Activated CD4-positive, alpha-beta T cell treated with anti-CD3 and anti-CD28 coated beads for 1 hour (primary cell): Measurements from ENCODE around the gene LGALS9B.
"Not testable (repeated sequence)": the region's sequence is repeated elsewhere in the genome, so short reads cannot be mapped to it uniquely, and the experiment has no call there.

Experiments used
- DNase-seq: peaks from one replicate; pipeline ENCODE4 v3.0.0-alpha.2; 2020

Gene LGALS9B

GRCh38 chr17:20466553-20466952, 786 bp downstream of the LGALS9B start:
- DNase-seq, result not testable (repeated sequence)

DNA sequence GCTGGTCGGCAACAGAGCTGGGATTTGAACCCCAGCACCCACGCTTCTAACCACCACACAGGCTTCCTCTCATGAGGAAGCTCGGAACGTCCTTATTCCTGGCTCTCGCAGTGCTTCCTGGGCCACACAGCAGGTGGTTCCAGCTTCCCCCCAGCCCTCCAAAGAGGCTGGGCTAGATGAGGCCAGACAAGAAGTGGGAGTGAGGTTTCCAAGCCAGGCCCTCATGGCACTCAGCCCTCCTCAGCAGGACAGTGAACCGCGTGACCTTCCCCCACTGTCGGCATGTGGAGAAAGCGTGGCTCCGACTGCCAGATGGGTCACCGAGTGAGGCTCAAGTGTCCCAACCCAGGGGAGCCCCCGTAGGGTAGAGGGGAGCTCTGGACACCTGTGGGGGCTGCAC, 1.8 kb downstream of the LGALS9B start:
- DNase-seq, result not testable (repeated sequence)

DNA sequence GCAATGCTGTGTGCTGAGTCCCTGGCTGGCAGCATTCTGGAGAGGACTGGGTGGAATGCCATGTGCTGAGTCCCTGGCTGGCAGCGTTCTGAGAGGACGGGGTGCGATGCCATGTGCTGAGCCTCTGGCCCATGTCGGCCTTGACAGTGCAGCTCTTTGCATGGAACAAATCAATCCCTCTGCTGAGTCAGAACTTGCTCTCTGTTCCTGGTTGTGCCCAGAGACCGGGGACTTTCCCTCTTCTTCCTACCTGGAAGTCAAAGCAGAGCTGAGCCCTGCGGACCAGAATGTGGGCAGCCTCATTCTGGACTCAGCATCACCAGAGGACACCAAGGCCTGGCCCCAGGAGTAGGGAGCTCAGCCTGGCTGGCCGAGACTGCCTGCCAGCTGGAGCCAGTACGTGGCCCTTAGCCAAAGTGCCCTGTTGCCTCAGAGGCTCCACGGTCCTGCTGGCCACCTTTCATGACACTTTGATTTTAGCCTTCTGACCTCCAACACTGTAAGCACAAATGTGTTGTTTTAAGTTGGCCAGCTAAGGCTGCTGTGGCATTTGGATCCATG, 2.4 kb downstream of the LGALS9B start:
- DNase-seq, result not testable (repeated sequence)

DNA sequence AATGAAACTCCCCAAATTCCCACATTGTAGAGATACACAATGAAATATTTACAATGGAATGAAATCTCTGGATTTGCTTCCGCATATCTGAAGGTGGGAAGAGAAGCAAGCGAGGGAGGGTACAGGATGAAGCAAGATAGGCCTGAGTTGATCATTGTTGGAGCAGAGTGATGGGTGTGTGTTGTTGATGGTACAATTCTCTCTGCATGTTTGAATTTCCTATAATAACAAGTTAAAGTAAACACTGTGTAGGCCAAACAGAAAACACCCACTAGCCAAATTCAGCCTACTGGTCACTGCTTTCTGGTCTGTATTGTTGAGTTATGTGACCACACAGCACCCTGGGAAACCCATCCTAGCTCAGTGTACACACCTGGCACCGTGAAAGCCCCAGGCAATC, 5.2 kb downstream of the LGALS9B start:
- not testable (repeated sequence) for DNase-seq

- DNase-seq, result not testable (repeated sequence)
These were observed 9.4 kb downstream of the LGALS9B start for GRCh38 chr17:20457848-20458381.

DNA sequence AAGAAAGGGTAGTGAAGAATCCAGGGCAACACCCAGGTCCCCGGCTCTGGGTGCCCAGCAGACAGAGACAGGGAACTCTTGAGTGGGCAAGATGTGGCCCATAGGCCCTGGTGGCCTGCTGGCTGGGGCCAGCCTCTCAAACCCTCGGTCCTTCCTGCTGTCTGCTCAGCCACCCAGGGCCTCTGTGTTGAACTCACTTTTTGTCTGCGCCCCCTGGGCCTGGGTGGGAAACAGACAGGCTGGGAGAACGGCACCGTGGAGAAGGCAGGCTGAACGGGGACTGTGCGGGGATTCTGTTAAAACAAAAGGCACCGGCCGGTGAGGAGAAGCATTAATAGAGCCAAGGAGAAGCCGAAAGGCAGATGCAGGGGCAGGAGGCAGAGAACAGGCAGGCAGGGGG, 12.2 kb downstream of the LGALS9B start:
- not testable (repeated sequence) for DNase-seq

DNA sequence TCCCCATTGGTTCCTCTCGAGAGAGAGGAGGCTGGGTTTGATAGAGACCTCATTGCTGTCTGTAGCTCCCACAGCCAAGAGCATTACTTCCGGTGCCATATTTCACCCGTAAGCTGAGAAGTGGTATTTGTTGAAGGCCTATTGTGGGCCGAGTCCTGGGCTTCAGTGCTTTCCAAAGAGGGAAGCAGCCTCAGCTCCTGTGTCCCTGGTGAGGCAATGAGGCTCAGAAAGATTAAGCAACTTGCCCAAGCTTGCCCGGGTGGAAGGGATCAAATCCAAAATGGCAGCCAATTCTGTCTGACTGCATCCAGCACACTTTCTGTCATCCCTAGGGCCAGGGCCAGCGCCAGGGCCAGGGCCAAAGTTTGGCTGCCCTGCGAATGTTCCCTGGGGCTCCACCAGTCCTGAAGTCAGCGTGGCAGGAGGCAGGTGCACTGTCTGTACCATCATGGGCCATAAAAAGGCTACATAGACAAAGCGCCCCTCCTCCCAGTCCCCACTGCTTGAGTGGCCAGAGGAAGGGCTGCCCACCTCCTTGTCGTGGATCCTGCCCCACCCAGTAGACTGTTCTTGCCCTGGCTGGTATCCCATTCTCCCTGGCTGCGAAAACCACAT, 13.4 kb downstream of the LGALS9B start:
- DNase-seq, result not testable (repeated sequence)

GRCh38 chr17:20450852-20451251, 16.5 kb downstream of the LGALS9B start:
- not testable (repeated sequence) for DNase-seq

GRCh38 chr17:20447534-20448321, 19.6 kb downstream of the LGALS9B start:
- DNase-seq, result not testable (repeated sequence)

- not testable (repeated sequence) for DNase-seq
These were observed 20.4 kb downstream of the LGALS9B start for GRCh38 chr17:20446895-20447294.

DNA sequence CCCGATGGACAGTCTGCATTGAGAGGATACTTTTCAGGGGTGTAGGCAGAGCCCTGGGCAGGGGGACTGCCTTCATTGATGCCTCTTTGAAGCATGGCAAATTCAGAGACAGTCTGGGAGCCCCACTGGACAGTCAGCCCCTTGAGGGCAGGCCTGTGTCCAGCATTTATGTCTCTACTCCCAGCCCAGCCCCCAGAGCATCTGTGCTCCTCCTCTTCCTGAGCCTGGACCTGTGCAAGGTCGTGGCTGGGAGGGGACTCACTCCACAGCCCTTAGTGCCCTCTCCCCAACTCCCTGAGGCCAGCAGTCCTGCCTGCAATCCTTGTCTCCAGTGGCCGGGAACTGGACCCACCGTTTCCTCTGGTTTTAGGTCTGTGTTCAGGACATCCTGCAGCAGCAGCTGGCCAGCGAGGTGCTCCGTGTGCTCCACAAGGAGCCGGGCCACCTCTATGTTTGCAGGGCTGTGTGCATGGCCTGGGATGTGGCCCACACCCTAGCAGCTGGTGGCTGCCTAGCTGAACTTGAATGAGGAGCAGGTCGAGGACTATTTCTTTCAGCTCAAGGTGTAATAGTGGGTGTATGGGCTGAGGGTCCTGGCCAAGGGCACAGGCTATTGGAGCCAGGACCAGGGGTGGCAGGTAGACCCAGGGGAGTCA, 22.6 kb downstream of the LGALS9B start:
- DNase-seq, result not testable (repeated sequence)

DNA sequence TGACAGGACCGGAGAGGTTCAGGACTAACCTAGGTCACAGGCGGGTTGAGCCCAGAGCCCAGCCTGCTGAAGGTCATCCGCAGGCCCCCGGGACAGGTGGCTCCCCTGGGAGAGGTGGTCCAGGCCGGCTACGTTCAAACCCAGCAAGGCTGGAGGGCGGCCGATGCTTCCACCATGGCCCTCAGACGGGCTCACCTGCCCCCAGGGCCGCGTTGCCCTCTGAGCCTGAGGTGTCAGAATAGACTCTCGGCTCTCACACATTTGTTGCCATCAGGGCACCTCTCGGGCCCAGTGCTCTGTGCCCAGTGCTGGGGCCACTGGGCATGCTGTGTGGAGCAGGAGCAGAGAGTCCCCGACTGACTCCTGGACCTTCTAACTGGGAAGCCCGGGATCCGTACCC, 23.2 kb downstream of the LGALS9B start:
- DNase-seq, result not testable (repeated sequence)

- DNase-seq, result not testable (repeated sequence)
These were observed 23.7 kb downstream of the LGALS9B start for GRCh38 chr17:20443632-20444031.

GRCh38 chr17:20440665-20441064, 26.7 kb downstream of the LGALS9B start:
- DNase-seq, result not testable (repeated sequence)

GRCh38 chr17:20435166-20435565, 32.2 kb downstream of the LGALS9B start:
- DNase-seq, result not testable (repeated sequence)

- DNase-seq, result not testable (repeated sequence)
These were observed 34.0 kb downstream of the LGALS9B start for GRCh38 chr17:20433382-20433781.

DNA sequence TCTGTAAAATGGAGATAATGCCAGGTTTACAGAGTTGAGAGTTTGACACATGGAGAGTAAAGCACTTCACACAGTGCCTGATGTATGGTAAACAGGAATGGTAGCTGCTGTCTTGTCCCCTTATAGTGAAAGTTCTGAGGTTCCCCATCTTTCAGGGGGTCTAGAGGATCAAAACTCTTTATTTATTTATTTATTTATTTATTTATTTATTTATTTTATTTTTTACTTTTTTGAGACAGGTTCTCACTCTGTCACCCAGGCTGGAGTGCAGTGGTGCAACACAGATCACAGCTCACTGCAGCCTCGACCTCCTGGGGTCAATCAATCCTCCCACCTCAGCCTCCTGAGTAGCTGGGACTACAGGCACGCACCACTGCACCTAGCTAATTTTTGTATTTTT, 40.1 kb downstream of the LGALS9B start:
- DNase-seq, result not testable (repeated sequence)

- not testable (repeated sequence) for DNase-seq
These were observed 44.5 kb downstream of the LGALS9B start for GRCh38 chr17:20422826-20423225.

- not testable (repeated sequence) for DNase-seq
These were observed 48.5 kb downstream of the LGALS9B start for GRCh38 chr17:20418838-20419237.

DNA sequence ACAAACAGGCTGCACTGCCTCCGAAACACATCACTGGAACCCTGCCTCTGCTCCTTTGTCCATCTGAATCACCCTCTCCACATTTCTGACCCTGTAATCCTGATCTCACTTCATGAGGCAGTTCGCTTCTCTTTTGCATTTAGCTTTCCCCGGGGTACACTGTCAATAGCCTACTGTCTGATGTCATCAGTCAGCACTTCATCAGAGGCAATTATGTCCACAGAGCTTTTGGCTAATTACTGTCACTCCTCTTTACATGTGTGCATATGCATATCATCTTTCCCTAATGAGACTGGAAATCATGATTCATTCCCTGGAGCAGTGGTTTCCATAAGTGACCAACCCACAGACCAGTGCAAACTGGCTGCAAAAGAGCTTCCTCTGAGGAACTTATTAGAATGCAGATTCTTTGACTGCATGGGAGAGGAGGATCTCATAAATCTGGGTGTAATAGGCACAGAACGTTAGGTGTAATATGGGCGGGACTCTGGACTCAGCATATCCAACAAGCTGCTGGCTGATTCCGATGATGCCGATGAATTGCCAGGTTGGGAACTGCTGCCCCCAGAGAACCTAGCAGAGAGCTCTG, 49.8 kb downstream of the LGALS9B start:
- not testable (repeated sequence) for DNase-seq

- not testable (repeated sequence) for DNase-seq
These were observed 50.9 kb downstream of the LGALS9B start for GRCh38 chr17:20416381-20416911.

DNA sequence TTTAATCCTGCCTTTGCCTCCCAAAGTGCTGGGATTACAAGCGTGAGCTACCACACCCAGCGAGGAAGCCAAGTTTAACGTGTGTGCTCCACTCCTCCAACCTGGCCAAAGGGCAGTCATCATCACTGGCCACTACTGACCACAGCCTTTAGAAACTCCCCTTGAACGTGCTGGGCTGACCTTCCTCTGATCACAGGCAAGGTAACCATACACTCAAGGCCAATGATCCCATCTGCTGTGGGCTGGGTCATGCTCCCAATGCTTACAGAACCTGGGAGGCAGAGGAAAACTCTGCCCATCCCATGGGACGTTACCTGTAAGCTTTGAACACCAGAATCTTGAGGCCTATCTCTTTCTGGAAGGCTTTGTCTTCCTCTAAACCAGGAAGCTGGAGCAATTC, 51.9 kb downstream of the LGALS9B start:
- DNase-seq, result not testable (repeated sequence)
